Stimulated activated CD8-positive, alpha-beta memory T cell treated with anti-CD3 and anti-CD28 coated beads, Interleukin-15, amount 100 ng/mL, for 24 hours (primary cell): Measurements from ENCODE around the gene GGNBP2.

ENCODE experiments used
- DNase-seq: peaks from one replicate; pipeline ENCODE4 v3.0.0-alpha.2; 2020; ENCODE audit warnings: low read depth

Gene GGNBP2

DNA sequence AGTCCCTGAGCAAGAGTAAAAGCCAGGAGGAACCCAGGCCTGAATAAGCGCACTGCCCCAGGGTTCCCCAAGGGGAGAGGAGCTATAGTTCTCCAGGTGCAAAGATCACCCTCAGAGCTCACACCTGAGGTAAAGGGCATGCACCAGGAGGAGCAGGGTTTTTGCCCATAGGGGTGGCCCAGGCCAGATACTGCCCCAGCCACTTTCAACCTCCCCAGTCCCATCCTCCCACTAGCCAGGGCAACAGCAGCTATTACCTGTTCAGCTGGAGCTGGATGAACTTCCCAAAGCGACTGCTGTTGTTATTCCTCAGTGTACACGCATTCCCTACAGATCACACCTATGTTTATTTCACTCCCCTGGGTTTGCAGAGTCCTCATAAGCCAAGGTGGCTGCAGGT lies 29.9 kb upstream of the GGNBP2 start:
- no peak for DNase-seq

DNA sequence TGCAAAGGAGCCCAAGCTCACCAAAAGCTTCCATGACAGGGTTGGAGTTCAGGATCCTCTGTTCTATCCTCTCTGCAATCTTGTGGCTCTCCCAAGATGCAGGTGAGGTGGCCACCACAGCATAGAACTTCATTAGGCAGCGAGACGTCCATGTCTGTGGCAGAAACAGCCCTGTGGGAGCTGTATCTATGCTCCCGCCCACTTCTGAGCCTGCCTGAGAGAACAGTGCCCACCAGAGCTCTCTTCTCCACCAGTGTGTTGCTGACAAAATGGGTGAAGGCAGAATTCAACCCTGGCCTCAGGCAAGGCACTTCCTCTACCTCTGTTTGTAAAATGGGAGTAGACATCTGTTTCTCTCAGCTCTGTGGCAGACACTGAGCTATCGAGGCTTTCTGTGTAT lies 28.9 kb upstream of the GGNBP2 start:
- DNase-seq, result no peak

DNA sequence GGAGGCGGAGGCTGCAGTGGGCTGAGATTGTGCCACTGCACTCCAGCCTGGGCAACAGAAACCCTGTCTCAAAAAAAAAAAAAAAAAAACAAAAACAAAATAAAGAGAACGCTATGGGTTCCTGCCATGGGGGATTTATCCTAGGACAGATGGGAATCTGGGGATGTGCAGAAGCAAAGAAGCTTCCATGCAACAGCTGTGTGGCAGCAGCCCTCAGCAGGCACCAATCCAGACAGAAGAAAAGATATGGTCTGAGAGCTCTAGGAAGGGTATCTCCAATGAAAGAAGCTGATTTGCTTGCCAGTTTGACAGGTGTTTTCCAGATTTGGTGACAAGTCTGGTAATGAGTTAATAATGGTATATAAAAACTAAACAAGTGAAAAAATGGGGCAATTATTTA lies 21.6 kb upstream of the GGNBP2 start:
- no peak for DNase-seq

DNA sequence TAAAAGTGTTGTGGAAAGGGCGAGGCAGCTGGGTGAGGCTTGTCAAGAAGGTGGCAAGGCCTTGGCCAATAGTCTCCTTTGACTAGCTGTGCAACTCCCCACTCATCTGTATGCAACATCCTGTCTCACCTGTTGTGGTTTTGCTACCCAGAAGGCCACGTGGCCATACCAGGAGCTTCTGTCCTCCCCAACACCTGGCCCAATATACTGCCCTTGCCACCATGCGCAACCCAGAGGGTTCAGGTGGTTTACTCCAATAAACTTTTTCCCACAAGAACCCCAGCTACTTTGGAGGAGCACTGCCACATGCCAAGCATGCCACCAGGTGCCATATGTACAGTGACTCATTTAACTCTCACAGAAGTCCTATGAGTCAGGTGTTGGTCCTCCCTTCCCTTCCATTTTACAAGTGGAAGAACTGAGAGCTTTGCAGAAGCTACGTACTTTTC lies 20.3 kb upstream of the GGNBP2 start:
- no peak for DNase-seq

DNA sequence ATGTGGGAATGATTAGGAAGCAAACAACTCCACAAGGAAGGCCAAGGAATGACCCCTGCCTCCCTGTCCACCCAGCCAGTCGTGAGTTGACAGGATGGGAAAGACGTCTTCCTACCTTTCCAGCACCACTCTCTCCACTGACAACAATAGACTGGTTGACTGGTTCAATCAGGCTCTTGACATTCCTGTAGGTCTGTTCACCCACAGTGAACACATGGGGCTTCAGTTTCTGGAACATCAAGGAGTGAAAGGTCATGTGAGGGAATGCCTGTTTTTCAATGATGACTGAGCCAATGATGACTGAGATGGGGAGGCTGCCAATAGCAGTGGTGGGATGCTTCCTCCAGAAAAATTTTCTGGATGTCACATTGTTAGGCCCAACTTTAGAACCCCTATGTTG lies 19.6 kb upstream of the GGNBP2 start:
- no peak for DNase-seq

DNA sequence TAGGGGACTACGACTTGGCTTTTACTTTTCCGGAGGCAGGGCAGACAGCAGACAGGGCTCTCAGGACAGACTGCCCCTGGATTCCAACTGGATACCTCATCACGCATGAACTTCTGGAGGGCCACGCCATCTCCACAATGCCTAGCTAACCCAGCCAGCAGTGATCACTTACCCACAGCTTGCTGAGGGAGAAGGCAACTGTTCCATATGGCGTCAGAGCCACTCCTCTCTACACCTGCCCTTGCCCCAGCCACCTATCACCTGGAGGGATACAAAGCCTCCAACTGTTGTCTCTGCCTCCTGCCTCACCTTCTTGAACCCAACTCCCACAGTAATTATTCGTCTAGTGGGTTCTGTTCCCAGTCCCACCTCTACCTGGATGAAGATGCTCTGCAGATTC lies 18.8 kb upstream of the GGNBP2 start:
- DNase-seq, result no peak

DNA sequence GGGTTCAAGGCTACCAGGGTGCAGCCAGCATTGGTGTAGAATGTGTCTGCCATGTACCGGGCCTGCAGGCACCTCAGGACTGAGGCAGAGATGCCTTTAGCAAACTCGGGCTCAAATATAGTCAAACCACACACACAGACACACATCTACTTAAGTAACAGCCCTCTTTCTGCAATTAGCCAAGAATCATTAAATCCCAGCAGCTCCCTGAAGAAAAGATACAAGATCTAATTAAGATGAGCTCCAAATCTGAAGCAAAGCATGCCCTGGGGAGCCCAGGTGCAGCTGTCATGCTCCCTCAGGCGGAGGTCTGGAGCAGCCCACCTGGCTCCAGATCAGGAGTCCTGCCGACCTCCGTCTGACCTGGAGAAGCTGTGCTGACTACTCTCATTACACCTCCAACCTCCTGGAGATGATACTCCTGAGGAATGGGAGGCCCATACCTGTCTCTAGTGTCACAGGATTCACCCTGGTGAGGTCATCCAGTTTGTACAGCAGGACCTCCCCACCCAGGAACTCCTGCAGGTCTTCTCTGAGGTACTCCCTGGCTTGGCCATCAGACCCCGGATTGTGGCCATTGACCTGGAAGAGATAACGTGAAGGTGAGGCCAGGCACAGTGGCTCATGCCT lies 17.0 kb upstream of the GGNBP2 start:
- DNase-seq, result no peak

DNA sequence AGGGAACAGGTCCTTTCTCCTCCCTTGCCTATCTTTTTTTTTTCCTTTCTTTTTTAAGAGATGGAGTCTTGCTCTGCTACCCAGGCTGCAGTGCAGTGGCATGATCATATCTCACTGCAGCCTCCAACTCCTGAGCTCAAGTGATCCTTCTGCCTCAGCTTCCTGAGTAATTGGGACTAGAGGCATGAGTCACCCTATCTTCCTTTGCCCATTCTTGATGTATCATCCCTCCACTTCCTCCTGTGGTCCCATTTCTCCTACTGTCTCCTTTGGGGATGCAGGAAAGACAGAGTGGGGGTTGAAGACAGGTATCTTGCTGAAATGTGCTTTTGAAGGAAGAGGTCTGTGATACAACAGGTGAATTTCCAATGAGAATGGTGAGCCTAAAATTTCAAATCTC lies 15.6 kb upstream of the GGNBP2 start:
- DNase-seq, result no peak

DNA sequence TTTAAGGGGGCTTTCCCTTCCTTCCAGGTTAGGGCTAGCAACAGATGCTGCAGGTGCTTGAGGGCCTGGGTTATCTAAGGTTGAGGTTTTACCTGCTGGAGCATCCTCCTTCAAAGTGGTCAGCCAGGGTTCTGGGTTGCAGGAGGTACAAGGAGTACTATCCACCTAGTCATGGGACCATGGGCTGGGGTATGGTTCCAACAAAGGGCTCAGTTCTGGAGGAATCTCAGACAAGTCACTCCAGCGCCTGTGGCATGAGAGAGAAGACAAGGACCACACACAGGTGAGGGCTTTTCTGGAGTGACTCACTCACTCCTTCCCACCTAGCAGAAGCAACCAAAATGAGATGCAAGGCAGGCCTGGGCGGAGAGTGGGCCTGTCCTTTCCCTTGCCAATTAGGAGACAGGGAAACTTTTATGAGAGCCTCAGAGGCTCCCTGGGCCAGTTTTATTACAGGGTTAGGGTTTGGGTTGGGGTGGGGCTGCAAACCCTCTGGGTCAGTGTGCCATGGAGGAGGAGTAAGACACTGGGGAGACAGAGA lies 12.2 kb upstream of the GGNBP2 start:
- DNase-seq, result no peak

DNA sequence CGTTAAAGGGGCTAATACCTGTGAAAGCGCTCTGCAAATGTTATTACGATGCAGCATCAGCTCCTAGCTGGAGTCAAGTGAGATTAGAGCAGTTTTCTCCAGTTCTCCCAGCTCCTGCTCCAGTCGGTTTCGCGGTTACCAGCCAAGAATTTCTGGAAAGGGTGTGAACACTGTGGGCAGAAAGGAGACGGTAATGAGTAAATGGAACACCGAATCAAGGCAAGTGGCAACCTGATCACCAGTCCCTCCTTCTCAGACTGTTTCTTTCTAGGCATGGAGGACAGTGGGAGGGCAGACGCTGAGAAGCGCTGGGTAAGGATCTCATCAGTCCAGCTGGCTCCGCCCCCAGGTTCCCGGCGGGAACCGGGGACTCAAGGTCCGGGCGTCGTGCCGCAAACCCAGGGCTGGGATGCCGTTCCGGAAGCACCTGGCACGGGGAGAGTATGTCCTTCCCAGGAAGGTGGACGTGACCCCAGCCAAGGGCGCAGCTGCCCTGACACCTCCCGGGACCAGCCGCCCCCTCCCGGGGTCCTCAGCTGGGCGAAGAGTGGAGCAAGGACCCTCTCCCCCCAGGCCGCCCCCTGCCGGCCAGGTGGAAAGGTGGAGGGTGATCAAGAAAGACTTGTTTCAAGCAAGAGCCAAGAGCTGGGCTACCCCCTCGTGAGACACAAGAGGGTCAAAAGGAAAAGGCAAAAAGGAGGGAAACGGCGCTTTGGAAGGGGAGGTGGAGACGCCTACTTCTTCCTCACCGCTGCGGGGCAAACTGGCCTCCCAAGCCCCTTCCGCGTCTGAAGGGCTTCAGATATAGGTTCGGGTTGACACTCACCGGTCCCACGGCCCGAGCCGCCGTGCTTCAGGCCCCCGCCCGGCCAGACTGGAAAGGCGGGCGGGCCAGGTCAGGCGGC lies 10.5 kb upstream of the GGNBP2 start:
- DNase-seq, result peak; percentile 19

DNA sequence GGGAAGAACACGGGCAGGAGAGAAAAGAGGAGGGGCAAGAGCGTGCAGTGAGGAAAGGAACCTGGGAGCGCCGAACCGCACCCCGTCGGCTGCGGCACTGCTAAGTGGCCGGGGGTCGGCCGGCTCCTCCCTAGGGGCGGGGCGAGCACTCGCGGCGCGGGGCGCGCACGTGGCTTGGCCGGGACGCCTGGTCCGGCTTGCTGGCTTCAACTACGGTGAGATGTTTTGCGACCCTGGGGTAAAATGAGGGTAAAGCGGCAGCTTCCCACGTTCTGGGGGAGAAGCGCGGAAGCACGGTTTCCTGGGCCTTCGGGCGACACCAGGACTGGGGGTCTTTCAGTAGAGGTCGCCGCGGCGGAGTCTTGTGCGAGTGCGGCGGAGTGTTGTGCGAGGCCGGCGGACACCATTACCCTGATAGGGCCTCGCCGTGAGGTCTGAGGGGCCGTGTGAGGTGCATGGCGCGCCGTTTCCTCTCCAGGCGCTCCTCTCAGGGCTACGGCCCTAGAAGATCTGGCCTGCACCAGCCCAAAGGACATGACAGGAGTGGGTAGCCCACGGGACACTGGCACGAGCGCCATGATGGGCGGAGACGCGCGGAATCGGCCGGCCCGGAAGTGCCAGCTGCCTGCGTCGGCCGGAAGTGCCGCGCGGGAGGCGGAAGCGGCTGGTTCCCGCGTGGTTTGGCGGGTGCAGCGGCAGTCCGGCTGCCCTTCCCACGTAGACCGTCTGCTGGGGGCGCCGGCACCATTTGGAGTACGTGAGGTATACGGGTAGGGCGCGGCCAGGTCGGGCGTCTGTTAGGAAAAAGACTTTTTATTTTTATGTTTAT lies 9.7 kb upstream of the GGNBP2 start, which contains the start of the genes MYO19 and PIGW:
Gene MYO19 (minus strand): TSS at position 29 of the 829 bp plus-strand sequence. CDS start 2,330 bp downstream, outside the sequence.
Gene PIGW (plus strand): TSS at position 148 of the 829 bp plus-strand sequence. CDS start 2,115 bp downstream, outside the sequence.
- peak; percentile 75 for DNase-seq

DNA sequence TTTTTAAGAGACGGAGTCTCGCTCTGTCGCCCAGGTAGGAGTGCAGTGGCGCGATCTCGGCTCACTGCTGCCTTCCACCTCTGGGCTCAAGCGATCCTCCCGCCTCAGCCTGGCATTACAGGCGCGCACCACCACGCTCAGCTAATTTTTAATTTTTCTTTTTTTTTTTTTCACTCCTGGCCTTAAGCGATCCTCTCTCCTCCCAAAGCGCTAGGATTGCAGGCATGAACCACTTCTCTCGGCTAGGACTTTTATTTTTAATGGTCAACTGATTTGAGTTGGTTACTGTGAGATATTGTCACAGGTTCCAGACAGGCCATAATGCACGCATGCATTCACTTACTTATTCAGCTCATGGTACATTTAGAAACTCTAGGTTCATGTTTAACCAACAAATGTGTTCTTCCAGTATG lies 9.0 kb upstream of the GGNBP2 start:
- DNase-seq, result no peak

DNA sequence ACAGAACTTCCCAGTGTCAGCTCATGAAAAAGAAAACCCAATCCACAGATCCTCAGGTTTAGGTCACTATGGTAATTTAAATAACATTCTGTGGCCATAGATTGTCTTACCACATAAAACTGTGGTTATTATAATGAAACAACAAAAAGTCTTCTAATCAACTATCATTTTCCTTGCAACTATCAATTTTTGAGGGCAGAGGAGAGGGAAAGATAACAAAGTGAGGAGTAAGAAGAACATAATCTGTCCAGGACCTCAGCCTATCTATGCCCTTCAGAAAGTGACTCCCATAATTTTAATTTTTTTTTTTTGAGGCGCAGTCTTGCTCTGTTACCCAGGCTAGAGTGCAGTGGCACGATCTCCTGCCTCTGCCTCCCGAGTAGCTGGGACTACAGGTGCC lies 4.0 kb upstream of the GGNBP2 start:
- no peak for DNase-seq

DNA sequence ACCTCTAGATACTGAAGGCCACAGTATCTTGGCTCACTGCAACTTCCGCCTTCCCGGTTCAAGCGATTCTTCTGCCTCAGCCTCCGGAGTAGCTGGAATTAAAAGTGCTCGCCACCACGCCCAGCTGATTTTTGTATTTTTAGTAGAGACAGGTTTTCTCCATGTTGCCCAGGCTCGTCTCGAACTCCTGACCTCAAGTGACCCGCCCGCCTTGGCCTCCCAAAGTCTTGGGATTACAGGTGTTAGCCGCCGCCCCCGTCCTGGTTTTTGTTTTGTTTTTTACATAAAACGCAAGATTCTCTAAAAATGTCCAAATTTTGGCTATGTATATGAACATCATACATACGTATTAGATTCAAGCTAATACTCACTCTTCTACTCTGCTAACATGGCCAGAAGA lies 2.0 kb upstream of the GGNBP2 start:
- DNase-seq, result no peak

DNA sequence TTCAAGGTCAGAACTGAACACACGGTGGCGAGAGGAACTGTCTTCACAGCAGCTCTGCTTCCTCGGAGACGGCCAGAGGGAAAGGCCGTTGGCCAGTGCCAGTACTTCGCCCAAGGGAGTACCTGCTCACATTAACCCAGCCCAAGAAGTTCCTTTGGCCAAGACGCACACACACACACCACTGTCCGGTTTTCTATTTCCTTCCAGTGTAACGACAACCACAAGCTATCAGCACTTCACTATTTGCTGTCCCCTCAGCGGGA lies 744 bp upstream of the GGNBP2 start:
- DNase-seq, result no peak

DNA sequence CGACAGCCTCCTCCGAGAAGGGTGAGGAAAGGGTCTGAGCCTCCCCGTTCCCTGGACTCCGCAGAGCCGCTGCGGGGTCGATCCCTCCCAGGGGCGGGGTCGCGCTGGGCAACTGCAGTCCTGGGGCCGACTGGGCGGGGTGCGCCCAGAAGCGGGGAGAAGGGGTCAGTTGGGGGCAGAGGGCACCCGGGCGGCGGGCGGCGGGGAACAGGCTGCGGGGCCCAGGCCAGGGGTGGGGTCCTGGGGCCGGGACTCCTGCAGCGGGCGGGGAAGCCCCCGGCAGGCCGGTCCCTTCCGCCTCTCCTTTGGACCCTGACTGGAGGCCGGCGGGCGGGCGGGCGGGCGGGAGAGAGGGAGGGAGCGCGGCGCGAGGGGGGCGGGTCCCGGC lies 352 bp downstream of the GGNBP2 start:
- DNase-seq, result no peak

DNA sequence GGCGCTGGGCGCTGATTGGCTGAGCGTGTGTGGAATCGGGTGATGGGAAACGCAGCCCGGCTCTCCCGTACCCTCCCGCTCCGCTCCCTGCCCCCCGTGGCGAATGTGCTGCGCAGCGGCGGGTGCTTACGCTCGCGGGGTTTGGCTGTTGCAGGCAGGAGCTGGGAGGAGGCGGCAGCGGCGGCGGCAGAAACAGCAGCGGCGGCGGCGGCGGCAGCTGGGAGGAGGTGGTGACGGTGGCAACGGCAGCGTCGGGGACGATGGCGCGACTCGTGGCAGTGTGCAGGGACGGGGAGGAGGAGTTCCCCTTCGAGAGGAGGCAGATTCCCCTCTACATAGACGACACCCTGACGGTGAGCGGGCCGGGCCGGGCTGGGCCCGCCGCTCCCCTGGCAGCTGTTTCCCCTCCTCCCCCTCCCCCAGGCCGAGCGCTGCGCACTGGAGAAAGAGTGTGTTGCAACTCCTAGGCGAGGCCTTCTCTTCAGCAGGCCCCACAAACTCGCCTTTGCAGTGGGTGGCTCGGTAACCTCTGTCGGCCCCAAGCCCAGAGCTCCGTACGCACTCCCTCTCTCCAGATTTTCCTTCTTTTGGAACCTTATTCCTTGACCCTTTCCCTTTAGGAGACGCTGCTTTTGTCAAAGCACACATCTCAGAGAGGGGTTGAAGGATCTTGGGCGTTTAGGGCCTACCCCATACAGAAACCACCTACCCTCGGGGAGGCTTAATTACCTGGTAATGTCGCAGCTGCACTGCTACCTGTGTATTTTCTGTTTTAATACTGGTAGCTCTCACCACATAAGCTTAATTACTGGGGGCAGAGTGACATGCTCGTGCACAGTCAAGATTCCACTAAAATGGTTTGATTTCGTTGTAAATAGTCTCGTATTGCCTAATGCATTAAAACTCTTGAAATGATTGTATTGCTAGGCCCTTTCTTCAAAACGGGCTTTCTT lies 1.0 kb downstream of the GGNBP2 start:
- DNase-seq, result peak; percentile 92

DNA sequence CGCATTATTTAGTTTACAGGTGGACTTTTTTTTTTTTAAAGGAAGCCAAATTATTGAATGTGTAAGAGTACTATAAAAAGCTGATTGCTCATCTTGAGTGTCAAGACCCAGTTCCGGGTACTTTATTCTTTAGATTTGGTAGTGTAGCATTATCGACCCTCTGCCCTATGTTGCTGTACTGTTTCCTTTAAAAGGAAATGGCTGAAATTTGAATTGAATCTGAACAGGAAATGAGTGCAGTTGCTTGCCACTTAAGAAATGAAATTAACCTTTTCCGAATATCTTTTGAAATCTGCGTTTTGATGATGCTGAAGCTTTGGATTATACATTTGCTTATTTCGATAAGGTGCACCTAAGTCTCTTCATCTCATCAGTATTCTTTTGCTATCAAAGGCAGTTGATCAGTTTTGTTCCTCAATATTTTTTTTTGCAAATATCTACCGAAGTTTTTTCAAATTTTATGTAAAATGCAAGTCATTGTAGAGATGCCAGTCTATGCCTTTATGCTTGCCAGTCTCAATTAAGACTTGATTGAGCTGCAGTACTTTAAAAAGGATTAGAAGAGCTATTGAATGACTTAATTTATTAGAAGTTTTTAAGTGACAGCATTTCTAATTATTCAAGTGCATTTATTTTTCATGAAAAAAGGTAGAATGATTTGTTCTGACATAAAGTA lies 1.8 kb downstream of the GGNBP2 start:
- no peak for DNase-seq

DNA sequence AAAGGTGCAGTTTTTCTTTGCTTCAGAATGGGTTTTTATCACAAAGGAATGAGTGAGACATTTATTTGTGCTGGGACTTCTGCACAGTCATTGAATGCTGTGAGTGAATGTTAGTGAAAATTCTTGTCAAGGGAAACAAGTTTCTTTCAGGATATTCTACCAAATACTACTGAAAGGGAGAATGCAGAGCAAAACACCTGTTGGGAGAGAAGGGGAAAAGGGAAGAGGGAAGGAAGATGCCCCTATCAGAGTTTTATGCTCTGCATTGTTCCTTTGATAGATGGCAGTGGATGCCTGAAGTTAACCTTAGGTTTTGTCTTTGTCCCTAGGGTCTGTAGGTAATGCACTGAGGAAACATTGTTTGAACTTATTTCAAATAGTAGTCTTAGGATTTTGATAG lies 3.1 kb downstream of the GGNBP2 start:
- no peak for DNase-seq

DNA sequence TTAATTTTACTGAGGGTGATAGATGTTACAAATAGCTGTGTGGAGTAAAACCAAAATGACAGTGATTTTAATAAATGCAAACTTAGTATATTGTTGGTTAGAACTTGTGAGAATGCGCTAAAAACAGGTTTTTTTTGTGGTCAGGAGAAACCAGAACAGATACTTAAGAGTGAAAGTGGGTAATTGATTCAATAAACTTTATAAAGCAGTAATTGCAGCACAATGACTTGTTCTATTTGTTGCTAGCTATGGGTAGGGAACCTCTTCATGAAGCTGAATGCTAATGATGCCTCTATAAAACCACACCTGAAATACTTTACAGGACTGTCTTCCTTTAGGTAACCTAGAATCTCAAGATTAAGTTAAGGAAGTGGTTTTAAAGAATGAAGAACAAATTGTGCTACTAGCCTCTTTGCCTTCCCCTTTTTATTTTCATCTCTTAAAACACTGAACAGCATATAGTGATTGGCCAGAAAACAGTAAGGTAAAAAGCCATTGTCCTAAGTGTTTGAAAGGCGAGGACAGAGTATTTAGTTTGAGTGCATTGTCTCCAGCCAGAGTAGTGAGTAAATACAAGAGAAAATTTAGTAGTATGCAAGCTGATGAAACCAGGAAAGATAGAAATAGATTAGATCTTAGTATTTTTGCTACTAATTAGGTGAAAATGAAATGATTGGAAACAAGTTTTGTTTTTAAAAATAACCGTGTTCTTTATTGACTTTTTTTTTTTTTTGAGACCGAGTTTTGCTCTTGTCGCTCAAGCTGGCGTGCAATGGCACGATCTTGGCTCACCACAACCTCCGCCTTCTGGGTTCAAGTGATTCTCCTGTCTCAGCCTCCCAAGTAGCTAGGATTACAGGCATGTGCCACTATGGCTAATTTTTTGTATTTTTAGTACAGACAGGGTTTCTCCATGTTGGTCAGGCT lies 6.0 kb downstream of the GGNBP2 start:
- DNase-seq, result no peak
